Caco-2 (cell line): Measurements from ENCODE around the gene HMCN2. TPM values are rescaled to one million over a fixed set of nuclear protein-coding genes. Genes with fewer than 3 reads are reported as not detected.
A peak's percentile ranks its signal among the peaks of the same experiment; 100 is the strongest.
"Not testable (repeated sequence)": the region's sequence is repeated elsewhere in the genome, so short reads cannot be mapped to it uniquely, and the experiment has no call there.

ENCODE experiments used
- BruUV-seq: library from RNA; stranded (reverse); fragments of 400-500 nt; replicated peaks from 2 replicates; lab custom pipeline; 2021; lab: Mats Ljungman, UMichigan
- CTCF ChIA-PET: fragments of 300-600 bp; sonication (Branson Sonifier 250); formaldehyde crosslinking; loops from one replicate; lab custom pipeline; 2022; ENCODE audit warnings: antibody characterized with exemption; lab: Charles Lee
- POLR2A ChIA-PET: fragments of 300-600 bp; sonication (Branson Sonifier 250); formaldehyde crosslinking; loops from one replicate; lab custom pipeline; 2022; ENCODE audit warnings: antibody characterized with exemption; lab: Charles Lee
- DNase-seq, 2 experiments: peaks; one replicate each; pipeline versions ENCODE4 v3.0.0 to v3.0.0-alpha.2; 2020 to 2022
- H3K27me3 ChIP-seq: replicated peaks from 2 replicates; pipeline ENCODE4 v1.6.0; 2011; ENCODE audit warnings: low read length; ENCODE audit not compliant: control insufficient read depth, insufficient read depth
- H3K36me3 ChIP-seq: 2 replicates; pipeline ENCODE4 v1.5.1; 2011; ENCODE audit warnings: low read length; ENCODE audit not compliant: control insufficient read depth, insufficient read depth
- H3K4me1 ChIP-seq: fragments of 250-450 bp; sonication (Bioruptor Pico); 2 replicates; pipeline ENCODE4 v1.5.1; 2020; ENCODE audit warnings: mild to moderate bottlenecking
- H3K4me3 ChIP-seq: 2 replicates; pipeline ENCODE4 v1.5.1; 2011; ENCODE audit warnings: low read depth, mild to moderate bottlenecking, control low read depth, low read length
- H3K9me3 ChIP-seq: fragments of 250-450 bp; sonication (Bioruptor Pico); 2 replicates; pipeline ENCODE4 v1.5.1; 2020; ENCODE audit warnings: mild to moderate bottlenecking, moderate library complexity
- H3K27ac Mint-ChIP-seq: one replicate; pipeline ENCODE4 v1.8.0; 2022; ENCODE audit warnings: mixed read lengths; ENCODE audit not compliant: unreplicated experiment
- H3K27me3 Mint-ChIP-seq: one replicate; pipeline ENCODE4 v1.8.0; 2022; ENCODE audit warnings: mixed read lengths; ENCODE audit not compliant: insufficient read depth, unreplicated experiment
- H3K36me3 Mint-ChIP-seq: one replicate; pipeline ENCODE4 v1.8.0; 2022; ENCODE audit warnings: mild to moderate bottlenecking, mixed read lengths; ENCODE audit not compliant: insufficient read depth, unreplicated experiment
- H3K4me1 Mint-ChIP-seq: one replicate; pipeline ENCODE4 v1.8.0; 2022; ENCODE audit warnings: low read depth, mixed read lengths; ENCODE audit not compliant: unreplicated experiment
- H3K4me3 Mint-ChIP-seq: one replicate; pipeline ENCODE4 v1.8.0; 2022; ENCODE audit warnings: mild to moderate bottlenecking, moderate library complexity, mixed read lengths; ENCODE audit not compliant: unreplicated experiment
- H3K9me3 Mint-ChIP-seq: one replicate; pipeline ENCODE4 v1.8.0; 2022; ENCODE audit warnings: mixed read lengths; ENCODE audit not compliant: unreplicated experiment
- CTCF ChIP-seq, 2 experiments: fragments of 200-600 bp in 1 of 2; IDR thresholded peaks; 1 replicate in 1 of 2; 2 replicates in 1 of 2; pipeline versions ENCODE4 v1.5.1 to v1.8.0; 2011 to 2022; ENCODE audit warnings: antibody characterized with exemption in 1 of 2, control low read depth in 1 of 2, inconsistent platforms in 1 of 2, low read depth in 1 of 2, low read length in 1 of 2, mild to moderate bottlenecking in 1 of 2, moderate library complexity in 1 of 2; ENCODE audit not compliant: insufficient read depth in 1 of 2, severe bottlenecking in 1 of 2, unreplicated experiment in 1 of 2
- intact Hi-C: fragments of 100-400 bp; cut with micrococcal nuclease; formaldehyde crosslinking; loops from one replicate; pipeline ENCODE4 v1.10.0; 2022; ENCODE audit not compliant: unreplicated experiment
- total RNA-seq: library from RNA; stranded (reverse); gene quantifications from 2 replicates; pipeline ENCODE4 v1.2.3, GENCODE V29; 2022

The HMCN2 gene
- total RNA-seq, 1 experiment from 2014 or later = 0.41 TPM

DNA sequence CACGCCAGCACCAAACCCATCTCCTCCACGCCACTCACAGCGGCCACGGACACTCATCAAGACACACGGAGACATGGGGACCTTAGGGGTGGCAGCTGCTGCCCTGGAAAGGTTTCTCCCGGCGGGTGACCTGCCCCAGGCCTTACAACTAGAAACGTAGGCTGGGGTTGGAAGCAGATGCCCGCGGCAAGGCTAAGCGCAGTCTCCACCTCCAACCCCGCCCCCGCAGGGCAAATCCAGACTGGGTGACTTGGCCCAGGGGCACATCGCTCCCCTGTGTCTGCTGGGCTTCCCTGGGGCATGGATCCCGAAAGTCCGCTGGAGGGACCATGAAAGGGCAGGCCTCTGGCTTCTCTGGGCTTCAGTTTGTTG, 167.2 kb downstream of the HMCN2 start:
- ChIA-PET CTCF (no interaction called here), POLR2A (no interaction called here)
- Mint-ChIP-seq H3K36me3 (no peaks in the 10 kb centered on the region), H3K4me3 (peak overlapping the region; percentile 73), H3K27ac (no peak overlapping the region), H3K9me3 (no peaks in the 10 kb centered on the region), H3K4me1 (no peaks in the 10 kb centered on the region), H3K27me3 (no peaks in the 10 kb centered on the region)
- BruUV-seq = no TSS peak
- Histone ChIP-seq H3K4me3 (peak overlapping the region; percentile 61), H3K36me3 (no peaks in the 10 kb centered on the region), H3K9me3 (peaks cover 8% of the 10 kb centered on the region; the same call in 1 of the 2 replicates), H3K4me1 (peaks cover 13% of the 10 kb centered on the region), H3K27me3 (no peaks in the 10 kb centered on the region)
- DNase-seq = peak in 1 of 2 experiments; percentile 43
- no peak for TF ChIP-seq CTCF (IDR thresholded peaks at IDR 0.05; ENCODE audit: insufficient read depth in 1 of 2, low read depth in 1 of 2, low read length in 1 of 2, severe bottlenecking in 1 of 2, unreplicated experiment in 1 of 2)
- intact Hi-C loops = loop anchor here (1.0 kb wide), 1 partner anchor 19 kb away; no protein-coding TSS in a partner anchor

DNA sequence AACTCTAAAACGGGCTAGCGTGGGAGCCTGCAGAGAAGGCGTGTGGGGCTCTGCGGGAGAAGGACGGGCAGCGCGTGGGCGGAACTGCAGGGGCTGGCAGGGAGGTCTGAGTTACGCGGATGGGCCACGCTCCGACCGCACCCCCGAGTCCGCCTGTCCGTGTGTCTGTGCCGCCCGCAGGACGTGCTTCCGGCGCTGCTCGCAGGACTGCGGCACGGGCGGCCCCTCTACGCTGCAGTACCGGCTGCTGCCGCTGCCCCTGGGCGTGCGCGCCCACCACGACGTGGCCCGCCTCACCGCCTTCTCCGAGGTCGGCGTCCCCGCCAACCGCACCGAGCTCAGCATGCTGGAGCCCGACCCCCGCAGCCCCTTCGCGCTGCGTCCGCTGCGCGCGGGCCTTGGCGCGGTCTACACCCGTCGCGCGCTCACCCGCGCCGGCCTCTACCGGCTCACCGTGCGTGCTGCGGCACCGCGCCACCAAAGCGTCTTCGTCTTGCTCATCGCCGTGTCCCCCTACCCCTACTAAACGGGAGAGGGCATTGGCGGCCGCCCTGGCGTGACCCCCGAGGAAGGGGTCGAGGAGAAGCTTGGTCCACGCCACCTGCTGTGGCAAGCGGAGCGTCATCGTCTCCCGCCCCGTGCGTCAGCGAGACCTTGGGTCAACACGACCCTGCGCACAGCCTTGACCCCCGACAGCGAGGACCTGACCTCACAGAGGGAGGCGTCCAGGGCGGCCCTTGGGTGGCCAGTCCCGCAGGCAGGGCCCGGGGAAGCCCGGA, 167.8 kb downstream of the HMCN2 start:
- H3K36me3 ChIP-seq = no peaks in the 10 kb centered on the region
- H3K9me3 ChIP-seq = peaks cover 8% of the 10 kb centered on the region; the same call in 1 of the 2 replicates
- POLR2A ChIA-PET = no interaction called here
- no peaks in the 10 kb centered on the region for H3K27me3 ChIP-seq
- peak overlapping the region; percentile 73 for H3K4me3 Mint-ChIP-seq
- H3K27ac Mint-ChIP-seq = no peak overlapping the region
- H3K4me1 ChIP-seq = peaks cover 13% of the 10 kb centered on the region
- TF ChIP-seq CTCF (IDR thresholded peaks at IDR 0.05; ENCODE audit: insufficient read depth in 1 of 2, low read depth in 1 of 2, low read length in 1 of 2, severe bottlenecking in 1 of 2, unreplicated experiment in 1 of 2) = peak; percentile 39 to 63
- peak overlapping the region; percentile 61 for H3K4me3 ChIP-seq
- H3K9me3 Mint-ChIP-seq = no peaks in the 10 kb centered on the region
- no peaks in the 10 kb centered on the region for H3K36me3 Mint-ChIP-seq
- CTCF ChIA-PET = no interaction called here
- intact Hi-C loops = loop anchor here (1.0 kb wide), 1 partner anchor 18 kb away; no protein-coding TSS in a partner anchor
- DNase-seq = peak; percentile 67 to 79
- no peaks in the 10 kb centered on the region for H3K4me1 Mint-ChIP-seq
- no peaks in the 10 kb centered on the region for H3K27me3 Mint-ChIP-seq
- no TSS peak for BruUV-seq

GRCh38 chr9:130433947-130434262, 168.3 kb downstream of the HMCN2 start:
- no peak for DNase-seq
- Mint-ChIP-seq H3K9me3 (no peaks in the 10 kb centered on the region), H3K36me3 (no peaks in the 10 kb centered on the region), H3K4me3 (peak overlapping the region; percentile 73), H3K27me3 (no peaks in the 10 kb centered on the region), H3K27ac (no peak overlapping the region), H3K4me1 (no peaks in the 10 kb centered on the region)
- no TSS peak for BruUV-seq
- POLR2A ChIA-PET = no interaction called here
- Histone ChIP-seq H3K27me3 (no peaks in the 10 kb centered on the region), H3K4me3 (peak overlapping the region; percentile 61), H3K4me1 (peaks cover 13% of the 10 kb centered on the region), H3K36me3 (no peaks in the 10 kb centered on the region), H3K9me3 (peaks cover 8% of the 10 kb centered on the region; the same call in 1 of the 2 replicates)
- intact Hi-C loops = loop anchor here (1.0 kb wide), 1 partner anchor 17 kb away; no protein-coding TSS in a partner anchor
- CTCF ChIA-PET = no interaction called here
- no peak for TF ChIP-seq CTCF (IDR thresholded peaks at IDR 0.05; ENCODE audit: insufficient read depth in 1 of 2, low read depth in 1 of 2, low read length in 1 of 2, severe bottlenecking in 1 of 2, unreplicated experiment in 1 of 2)

DNA sequence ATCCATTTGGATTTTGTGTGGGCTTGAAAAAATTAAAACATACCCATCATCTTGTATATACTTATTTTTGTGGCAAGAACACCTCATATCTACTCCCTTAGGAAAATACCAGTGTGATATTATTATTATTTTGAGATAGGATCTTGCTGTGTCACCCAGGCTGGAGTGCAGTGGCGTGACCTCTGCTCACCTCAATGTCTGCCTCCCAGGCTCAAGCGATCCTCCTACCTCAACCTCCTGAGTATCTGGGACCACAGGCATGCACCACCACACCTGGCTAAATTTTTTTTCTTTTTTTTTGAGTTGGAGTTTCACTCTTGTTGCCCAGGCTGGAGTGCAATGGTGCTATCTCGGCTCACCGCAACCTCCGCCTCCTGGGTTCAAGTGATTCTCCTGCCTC, 169.1 kb downstream of the HMCN2 start:
- H3K4me3 ChIP-seq, H3K36me3 Mint-ChIP-seq, H3K9me3 Mint-ChIP-seq, intact Hi-C loops, CTCF ChIA-PET, BruUV-seq, H3K4me1 Mint-ChIP-seq, H3K36me3 ChIP-seq, H3K27me3 ChIP-seq, H3K27ac Mint-ChIP-seq, H3K4me3 Mint-ChIP-seq, DNase-seq, POLR2A ChIA-PET, H3K27me3 Mint-ChIP-seq, H3K9me3 ChIP-seq: not testable (repeated sequence)
- peaks cover 13% of the 10 kb centered on the region for H3K4me1 ChIP-seq
